Superior temporal gyrus (tissue), 1 donor: ENCODE measurements around the gene ABTB1.
"Not testable (repeated sequence)": the region's sequence is repeated elsewhere in the genome, so short reads cannot be mapped to it uniquely, and the experiment has no call there.

ENCODE experiments used
- DNase-seq: peaks from one replicate; pipeline ENCODE4 v3.0.0-alpha.2; 2016; ENCODE audit errors: extremely low spot score

The ABTB1 gene

GRCh38 chr3:127673191-127674100 lies 694 bp downstream of the ABTB1 start:
- DNase-seq, result no peak

- DNase-seq, result no peak
Measured at GRCh38 chr3:127674101-127674721, 1.5 kb downstream of the ABTB1 start.

- no peak for DNase-seq
Measured at GRCh38 chr3:127674790-127675189, 2.0 kb downstream of the ABTB1 start.

GRCh38 chr3:127675651-127676391 lies 3.1 kb downstream of the ABTB1 start:
- no peak for DNase-seq

- no peak for DNase-seq
Measured at GRCh38 chr3:127676456-127676855, 3.7 kb downstream of the ABTB1 start.

GRCh38 chr3:127676921-127677351 lies 4.2 kb downstream of the ABTB1 start:
- no peak for DNase-seq

- DNase-seq, result no peak
Measured at GRCh38 chr3:127677541-127678314, 5.0 kb downstream of the ABTB1 start.

- no peak for DNase-seq
Measured at GRCh38 chr3:127678315-127678599, 5.5 kb downstream of the ABTB1 start.

GRCh38 chr3:127678611-127679533 lies 6.1 kb downstream of the ABTB1 start:
- no peak for DNase-seq

GRCh38 chr3:127679534-127680145 lies 6.9 kb downstream of the ABTB1 start:
- DNase-seq, result no peak

- DNase-seq, result no peak
Measured at GRCh38 chr3:127680146-127680661, 7.5 kb downstream of the ABTB1 start.

- no peak for DNase-seq
Measured at GRCh38 chr3:127680798-127681221, 8.1 kb downstream of the ABTB1 start.

GRCh38 chr3:127682175-127682554 lies 9.4 kb downstream of the ABTB1 start:
- DNase-seq, result not testable (repeated sequence)

- no peak for DNase-seq
Measured at GRCh38 chr3:127682561-127682960, 9.8 kb downstream of the ABTB1 start.

- no peak for DNase-seq
Measured at GRCh38 chr3:127684871-127685707, 12.3 kb downstream of the ABTB1 start.

GRCh38 chr3:127685708-127686511 lies 13.2 kb downstream of the ABTB1 start:
- DNase-seq, result no peak

GRCh38 chr3:127686512-127686894 lies 13.8 kb downstream of the ABTB1 start:
- DNase-seq, result no peak

GRCh38 chr3:127687228-127687737 lies 14.5 kb downstream of the ABTB1 start:
- no peak for DNase-seq
